Neuron (in vitro differentiated cells): ENCODE results near the gene CTIF.

Source experiments
- H2AFZ ChIP-seq: one replicate; pipeline ENCODE4 v1.6.1; 2013; ENCODE audit warnings: low read depth, mild to moderate bottlenecking, inconsistent platforms, low read length, moderate library complexity
- H3K27me3 ChIP-seq: one replicate; pipeline ENCODE4 v1.6.1; 2013; ENCODE audit warnings: low read length; ENCODE audit not compliant: insufficient read depth
- H3K36me3 ChIP-seq: one replicate; pipeline ENCODE4 v1.6.1; 2013; ENCODE audit warnings: low read length; ENCODE audit not compliant: insufficient read depth
- H3K4me1 ChIP-seq: one replicate; pipeline ENCODE4 v1.6.1; 2013; ENCODE audit warnings: low read length; ENCODE audit not compliant: insufficient read depth
- H3K4me3 ChIP-seq: 2 replicates; pipeline ENCODE4 v1.5.1; 2013; ENCODE audit warnings: mild to moderate bottlenecking, low read length, moderate library complexity
- H3K9me3 ChIP-seq: one replicate; pipeline ENCODE4 v1.6.1; 2013; ENCODE audit warnings: low read length

CTIF gene

GRCh38 chr18:48836231-48836805 is 297.5 kb downstream of the CTIF start:
- H3K4me1 ChIP-seq = no peaks in the 10 kb centered on the region
- no peaks in the 10 kb centered on the region for H3K36me3 ChIP-seq
- no peak overlapping the region for H2AFZ ChIP-seq

GRCh38 chr18:48836806-48837615 is 298.2 kb downstream of the CTIF start:
- Histone ChIP-seq H3K9me3 (no peaks in the 10 kb centered on the region), H3K4me1 (peaks cover 5% of the 10 kb centered on the region), H3K4me3 (no peak overlapping the region), H3K27me3 (no peaks in the 10 kb centered on the region), H2AFZ (no peak overlapping the region), H3K36me3 (no peaks in the 10 kb centered on the region)

More at GRCh38 chr18:48836231-48836805, 297.5 kb downstream of the CTIF start:
- Histone ChIP-seq H3K9me3 (no peaks in the 10 kb centered on the region), H3K27me3 (no peaks in the 10 kb centered on the region), H3K4me3 (no peak overlapping the region)

GRCh38 chr18:48837676-48838075 is 298.8 kb downstream of the CTIF start:
- Histone ChIP-seq H2AFZ (no peak overlapping the region), H3K9me3 (no peaks in the 10 kb centered on the region), H3K36me3 (no peaks in the 10 kb centered on the region), H3K4me1 (peaks cover 11% of the 10 kb centered on the region), H3K4me3 (no peak overlapping the region), H3K27me3 (no peaks in the 10 kb centered on the region)

GRCh38 chr18:48838166-48838775 is 299.4 kb downstream of the CTIF start:
- peaks cover 17% of the 10 kb centered on the region for H3K4me1 ChIP-seq
- no peak overlapping the region for H2AFZ ChIP-seq
- H3K27me3 ChIP-seq = no peaks in the 10 kb centered on the region
- H3K36me3 ChIP-seq = no peaks in the 10 kb centered on the region
- H3K9me3 ChIP-seq = no peaks in the 10 kb centered on the region
- no peak overlapping the region for H3K4me3 ChIP-seq

GRCh38 chr18:48838921-48839818 is 300.3 kb downstream of the CTIF start:
- no peaks in the 10 kb centered on the region for H3K36me3 ChIP-seq
- no peak overlapping the region for H2AFZ ChIP-seq
- H3K9me3 ChIP-seq = no peaks in the 10 kb centered on the region
- peaks cover 22% of the 10 kb centered on the region for H3K4me1 ChIP-seq
- H3K4me3 ChIP-seq = no peak overlapping the region
- no peaks in the 10 kb centered on the region for H3K27me3 ChIP-seq

GRCh38 chr18:48839819-48840490 is 301.1 kb downstream of the CTIF start:
- Histone ChIP-seq H3K9me3 (no peaks in the 10 kb centered on the region), H3K4me3 (no peak overlapping the region), H3K36me3 (no peaks in the 10 kb centered on the region), H3K27me3 (no peaks in the 10 kb centered on the region), H3K4me1 (peaks cover 22% of the 10 kb centered on the region), H2AFZ (no peak overlapping the region)

GRCh38 chr18:48840491-48840877 is 301.7 kb downstream of the CTIF start:
- H3K9me3 ChIP-seq = no peaks in the 10 kb centered on the region
- no peak overlapping the region for H2AFZ ChIP-seq
- H3K4me3 ChIP-seq = no peak overlapping the region
- peaks cover 25% of the 10 kb centered on the region for H3K4me1 ChIP-seq
- H3K36me3 ChIP-seq = no peaks in the 10 kb centered on the region
- no peaks in the 10 kb centered on the region for H3K27me3 ChIP-seq

GRCh38 chr18:48841381-48842258 is 302.8 kb downstream of the CTIF start:
- Histone ChIP-seq H3K4me1 (peaks cover 25% of the 10 kb centered on the region), H3K36me3 (no peaks in the 10 kb centered on the region), H3K27me3 (no peaks in the 10 kb centered on the region), H2AFZ (no peak overlapping the region), H3K9me3 (no peaks in the 10 kb centered on the region), H3K4me3 (peak overlapping the region; percentile 42)

GRCh38 chr18:48842259-48843061 is 303.6 kb downstream of the CTIF start:
- H3K27me3 ChIP-seq = no peaks in the 10 kb centered on the region
- peaks cover 25% of the 10 kb centered on the region for H3K4me1 ChIP-seq
- no peak overlapping the region for H2AFZ ChIP-seq
- H3K36me3 ChIP-seq = no peaks in the 10 kb centered on the region
- H3K4me3 ChIP-seq = peak overlapping the region; percentile 42
- H3K9me3 ChIP-seq = no peaks in the 10 kb centered on the region

- H3K4me3 ChIP-seq = no peak overlapping the region
Measured at GRCh38 chr18:48843162-48843561, 304.3 kb downstream of the CTIF start.

GRCh38 chr18:48843596-48843995 is 304.8 kb downstream of the CTIF start:
- Histone ChIP-seq H3K9me3 (no peaks in the 10 kb centered on the region), H3K36me3 (no peaks in the 10 kb centered on the region), H3K4me3 (no peak overlapping the region), H3K27me3 (no peaks in the 10 kb centered on the region), H3K4me1 (peaks cover 35% of the 10 kb centered on the region), H2AFZ (no peak overlapping the region)

More at GRCh38 chr18:48843162-48843561, 304.3 kb downstream of the CTIF start:
- Histone ChIP-seq H3K36me3 (no peaks in the 10 kb centered on the region), H3K27me3 (no peaks in the 10 kb centered on the region), H3K4me1 (peaks cover 31% of the 10 kb centered on the region), H3K9me3 (no peaks in the 10 kb centered on the region), H2AFZ (no peak overlapping the region)
